ENCODE results near the gene ERGIC1.

DNA sequence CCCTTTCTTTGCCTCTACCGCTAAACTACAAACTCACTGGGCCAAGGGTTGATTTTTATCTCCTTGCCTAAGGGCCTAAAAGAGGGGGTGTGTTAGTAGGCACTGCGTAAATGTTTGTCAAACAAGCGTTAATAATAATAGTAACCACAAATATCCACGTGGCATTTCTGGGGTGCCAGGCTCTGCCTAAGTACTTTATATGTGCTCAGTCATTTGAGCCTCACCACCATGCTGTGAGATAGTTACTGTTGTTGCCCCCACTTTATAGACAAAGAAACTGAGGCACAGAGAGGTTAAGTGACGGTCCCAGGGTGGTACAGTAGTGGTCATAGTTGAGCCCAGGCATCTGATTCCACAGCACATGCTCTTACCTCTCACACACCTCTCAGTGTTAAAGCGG, 52.4 kb downstream of the ERGIC1 start:
- TF ChIP-seq ZNF384 (IDR thresholded peaks at IDR 0.05) (no peak), SUZ12 (IDR thresholded peaks at IDR 0.05) (no peak), ARNT (IDR thresholded peaks at IDR 0.05) (no peak), SP1 (IDR thresholded peaks at IDR 0.05) (no peak), FOXA1 (IDR thresholded peaks at IDR 0.05) (no peak), BHLHE40 (IDR thresholded peaks at IDR 0.05; ENCODE audit: borderline replicate concordance) (no peak), CTBP1 (IDR thresholded peaks at IDR 0.05; ENCODE audit: borderline replicate concordance) (no peak), TARDBP (IDR thresholded peaks at IDR 0.05) (no peak), HDGF (IDR thresholded peaks at IDR 0.05; ENCODE audit: borderline replicate concordance) (no peak), FOXM1 (IDR thresholded peaks at IDR 0.05; ENCODE audit: borderline replicate concordance) (no peak), FOXK2 (IDR thresholded peaks at IDR 0.05) (no peak), L3MBTL2 (conservative IDR thresholded peaks at IDR 0.05) (no peak)
- TF ChIP-seq, protein P1, sequence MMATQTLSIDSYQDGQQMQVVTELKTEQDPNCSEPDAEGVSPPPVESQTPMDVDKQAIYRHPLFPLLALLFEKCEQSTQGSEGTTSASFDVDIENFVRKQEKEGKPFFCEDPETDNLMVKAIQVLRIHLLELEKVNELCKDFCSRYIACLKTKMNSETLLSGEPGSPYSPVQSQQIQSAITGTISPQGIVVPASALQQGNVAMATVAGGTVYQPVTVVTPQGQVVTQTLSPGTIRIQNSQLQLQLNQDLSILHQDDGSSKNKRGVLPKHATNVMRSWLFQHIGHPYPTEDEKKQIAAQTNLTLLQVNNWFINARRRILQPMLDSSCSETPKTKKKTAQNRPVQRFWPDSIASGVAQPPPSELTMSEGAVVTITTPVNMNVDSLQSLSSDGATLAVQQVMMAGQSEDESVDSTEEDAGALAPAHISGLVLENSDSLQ (IDR thresholded peaks at IDR 0.05), result no peak

Data from HEK293T (cell line).